ENCODE results near the gene SPEF1. TPM values are rescaled to one million over a fixed set of nuclear protein-coding genes. Genes with fewer than 3 reads are reported as not detected.

Gene SPEF1
- total RNA-seq, 4 donors from 2014 or later: 0.14 TPM; not detected in 3

GRCh38 chr20:3784216-3784853, 3.1 kb upstream of the SPEF1 start:
- no peak for DNase-seq
- peak overlapping the region in 1 of 4 donors; percentile 83 for H3K27ac ChIP-seq
- H3K36me3 ChIP-seq: no peaks in the 10 kb centered on the region
- intact Hi-C loops (cut with DNase I; ENCODE audit: low total_unique reads): no loop called here
- H3K27me3 ChIP-seq: peaks cover 1% of the 10 kb centered on the region
- 87 to 88% methylated on average over 3 to 13 of the region's 17 CpGs for WGBS, 2 donors (ENCODE audit: low coverage in 1 of 2)
- no peaks in the 10 kb centered on the region for H3K9me3 ChIP-seq
- peaks cover 31 to 56% (median 44%) of the 10 kb centered on the region in 4 donors for H3K4me1 ChIP-seq
- H3K4me3 ChIP-seq: no peak overlapping the region
- in situ Hi-C loops (cut with MboI; ENCODE audit: low pct_ligation_motif_present in 1 of 4, low pct_unique_long_range_greater_than_20kb in 1 of 4, low sequenced_read_pairs in 3 of 4): no loop called here
- TF ChIP-seq EP300 (IDR thresholded peaks at IDR 0.05; ENCODE audit: low read depth) (no peak), CTCF (IDR thresholded peaks at IDR 0.05) (no peak), POLR2AphosphoS5 (IDR thresholded peaks at IDR 0.05) (no peak), POLR2A (IDR thresholded peaks at IDR 0.05) (no peak)

- in situ Hi-C loops (cut with MboI; ENCODE audit: low pct_ligation_motif_present in 1 of 4, low pct_unique_long_range_greater_than_20kb in 1 of 4, low sequenced_read_pairs in 3 of 4): no loop called here
Observed at GRCh38 chr20:3783511-3784195, 2.4 kb upstream of the SPEF1 start.

GRCh38 chr20:3783068-3783489, 1.8 kb upstream of the SPEF1 start:
- Histone ChIP-seq H3K36me3 (no peaks in the 10 kb centered on the region), H3K9me3 (no peaks in the 10 kb centered on the region), H3K27me3 (peaks cover 14% of the 10 kb centered on the region), H3K4me1 (peaks cover 29 to 51% (median 42%) of the 10 kb centered on the region in 4 donors), H3K27ac (no peak overlapping the region), H3K4me3 (no peak overlapping the region)
- intact Hi-C loops (cut with DNase I; ENCODE audit: low total_unique reads): no loop called here
- TF ChIP-seq CTCF (IDR thresholded peaks at IDR 0.05): no peak
- no peak for TF ChIP-seq POLR2A (IDR thresholded peaks at IDR 0.05)
- no peak for TF ChIP-seq EP300 (IDR thresholded peaks at IDR 0.05; ENCODE audit: low read depth)
- TF ChIP-seq POLR2AphosphoS5 (IDR thresholded peaks at IDR 0.05): no peak
- in situ Hi-C loops (cut with MboI; ENCODE audit: low pct_ligation_motif_present in 1 of 4, low pct_unique_long_range_greater_than_20kb in 1 of 4, low sequenced_read_pairs in 3 of 4): no loop called here
- no peak for DNase-seq
- 53% methylated on average over 2 of the region's 2 CpGs; no CpG with 5 or more reads in 1 of the 2 donors for WGBS, 2 donors (ENCODE audit: low coverage in 1 of 2)

More at GRCh38 chr20:3783511-3784195, 2.4 kb upstream of the SPEF1 start:
- peaks cover 31 to 51% (median 41%) of the 10 kb centered on the region in 4 donors for H3K4me1 ChIP-seq
- H3K27ac ChIP-seq: no peak overlapping the region
- no peak overlapping the region for H3K4me3 ChIP-seq
- H3K9me3 ChIP-seq: no peaks in the 10 kb centered on the region
- H3K36me3 ChIP-seq: no peaks in the 10 kb centered on the region
- TF ChIP-seq CTCF (IDR thresholded peaks at IDR 0.05) (no peak), POLR2A (IDR thresholded peaks at IDR 0.05) (no peak), POLR2AphosphoS5 (IDR thresholded peaks at IDR 0.05) (no peak), EP300 (IDR thresholded peaks at IDR 0.05; ENCODE audit: low read depth) (no peak)
- no peak for DNase-seq
- intact Hi-C loops (cut with DNase I; ENCODE audit: low total_unique reads): no loop called here
- 75 to 83% methylated on average over 1 to 10 of the region's 10 CpGs for WGBS, 2 donors (ENCODE audit: low coverage in 1 of 2)
- peaks cover 8% of the 10 kb centered on the region for H3K27me3 ChIP-seq

- no peak overlapping the region for H3K27ac ChIP-seq
- H3K27me3 ChIP-seq: peaks cover 16% of the 10 kb centered on the region
Observed at GRCh38 chr20:3782597-3782996, 1.3 kb upstream of the SPEF1 start.

More at GRCh38 chr20:3782597-3782996, 1.3 kb upstream of the SPEF1 start:
- Histone ChIP-seq H3K9me3 (no peaks in the 10 kb centered on the region), H3K4me3 (no peak overlapping the region), H3K36me3 (no peaks in the 10 kb centered on the region), H3K4me1 (peaks cover 25 to 51% (median 45%) of the 10 kb centered on the region in 4 donors)
- no peak for DNase-seq
- intact Hi-C loops (cut with DNase I; ENCODE audit: low total_unique reads): no loop called here
- 78% methylated on average over 6 of the region's 6 CpGs; no CpG with 5 or more reads in 1 of the 2 donors for WGBS, 2 donors (ENCODE audit: low coverage in 1 of 2)
- TF ChIP-seq EP300 (IDR thresholded peaks at IDR 0.05; ENCODE audit: low read depth) (no peak), POLR2A (IDR thresholded peaks at IDR 0.05) (no peak), POLR2AphosphoS5 (IDR thresholded peaks at IDR 0.05) (no peak), CTCF (IDR thresholded peaks at IDR 0.05) (no peak)
- in situ Hi-C loops (cut with MboI; ENCODE audit: low pct_ligation_motif_present in 1 of 4, low pct_unique_long_range_greater_than_20kb in 1 of 4, low sequenced_read_pairs in 3 of 4): no loop called here
